Activated CD8-positive, alpha-beta memory T cell treated with anti-CD3 and anti-CD28 coated beads, Interleukin-2, amount 50 U/mL, for 4 hours (primary cell): ENCODE measurements around the gene SPINK9.
"Not testable (repeated sequence)": the region's sequence is repeated elsewhere in the genome, so short reads cannot be mapped to it uniquely, and the experiment has no call there.

ENCODE experiments used
- DNase-seq: peaks from one replicate; pipeline ENCODE4 v3.0.0-alpha.2; 2020

The SPINK9 gene

DNA sequence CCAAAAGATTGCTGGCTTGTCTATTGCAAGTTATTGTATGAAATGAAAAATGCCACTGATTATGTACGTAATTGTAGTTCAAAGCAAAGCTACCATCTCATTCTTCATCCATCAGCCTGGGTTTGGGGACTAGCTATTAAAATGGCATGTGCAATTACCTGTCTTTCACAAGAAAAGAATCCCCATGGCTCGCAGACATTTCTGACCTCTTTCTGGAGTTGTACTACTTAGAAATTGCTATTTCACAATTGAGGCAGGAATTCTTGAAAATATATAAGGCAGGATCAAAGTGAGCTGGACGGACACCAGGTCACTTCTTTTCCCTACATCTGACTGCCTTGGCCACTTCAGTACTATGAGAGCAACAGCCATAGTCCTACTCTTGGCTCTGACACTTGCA, at the start of gene SPINK9:
Gene SPINK9 (plus strand): TSS at position 301 of the 400 bp plus-strand sequence. CDS start 55 bp downstream, at position 356.
- DNase-seq, result no peak

DNA sequence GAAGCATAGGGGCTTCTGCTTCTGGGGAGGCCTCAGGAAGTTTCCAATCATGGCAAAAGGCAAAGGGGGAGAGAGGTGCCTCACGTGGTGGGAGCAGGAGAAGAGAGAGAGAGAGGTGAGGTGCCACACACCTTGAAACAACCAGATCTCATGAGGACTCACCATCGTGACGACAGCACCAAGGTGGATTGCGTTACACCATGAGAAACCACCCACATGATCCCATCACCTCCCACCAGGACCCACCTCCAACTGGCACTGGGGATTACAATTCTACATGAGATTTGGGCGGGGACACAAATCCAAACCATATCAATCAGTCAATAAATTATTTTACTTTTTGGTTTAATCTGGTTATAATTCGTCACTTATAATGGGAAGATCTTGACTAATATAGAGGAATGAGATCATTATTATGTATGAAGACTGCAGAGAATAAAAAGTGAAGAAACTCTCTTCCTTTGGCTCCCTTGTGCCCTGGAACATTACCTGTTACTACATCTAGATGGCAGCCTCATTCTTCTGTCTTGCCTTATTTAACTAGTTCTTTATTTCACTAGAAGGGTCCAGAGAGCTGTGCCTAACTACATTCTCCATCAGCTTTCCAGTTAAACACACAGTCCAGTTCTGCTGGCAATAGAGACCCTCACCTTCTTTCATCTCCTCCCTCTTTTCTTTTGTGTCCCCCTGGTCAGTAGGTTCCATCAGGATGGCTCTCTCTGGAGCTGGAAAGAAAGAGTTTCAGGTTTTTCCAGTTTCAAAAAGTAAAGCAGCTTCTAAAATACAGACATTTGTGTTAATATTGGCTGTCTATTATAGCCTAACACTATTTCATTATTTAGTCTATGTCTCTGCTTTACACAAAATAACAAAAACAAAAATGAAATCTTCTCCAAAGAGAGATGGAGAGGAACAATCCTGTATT, 44.8 kb upstream of the SPINK9 start:
- no peak for DNase-seq

DNA sequence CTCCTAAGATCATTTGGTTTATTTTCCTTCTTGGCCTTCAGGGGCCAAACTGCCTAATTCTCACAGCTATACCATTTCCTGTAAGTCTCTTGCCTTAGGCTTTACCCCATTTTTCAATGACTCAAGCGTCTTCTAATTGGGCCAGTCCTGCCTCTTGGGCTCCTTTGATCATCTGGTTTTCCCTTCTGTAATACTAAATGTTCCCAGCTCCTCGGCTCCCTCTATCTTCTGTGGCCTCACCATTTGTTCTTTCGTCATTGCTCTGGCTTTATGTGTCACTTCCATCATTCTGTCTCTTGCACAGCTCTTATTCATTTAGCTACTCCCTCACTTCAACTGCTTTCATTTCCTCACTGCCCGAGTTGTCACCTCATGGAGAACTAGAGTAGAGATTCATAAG, 37.6 kb upstream of the SPINK9 start:
- no peak for DNase-seq

GRCh38 chr5:148306446-148306845, 28.9 kb upstream of the SPINK9 start:
- no peak for DNase-seq

DNA sequence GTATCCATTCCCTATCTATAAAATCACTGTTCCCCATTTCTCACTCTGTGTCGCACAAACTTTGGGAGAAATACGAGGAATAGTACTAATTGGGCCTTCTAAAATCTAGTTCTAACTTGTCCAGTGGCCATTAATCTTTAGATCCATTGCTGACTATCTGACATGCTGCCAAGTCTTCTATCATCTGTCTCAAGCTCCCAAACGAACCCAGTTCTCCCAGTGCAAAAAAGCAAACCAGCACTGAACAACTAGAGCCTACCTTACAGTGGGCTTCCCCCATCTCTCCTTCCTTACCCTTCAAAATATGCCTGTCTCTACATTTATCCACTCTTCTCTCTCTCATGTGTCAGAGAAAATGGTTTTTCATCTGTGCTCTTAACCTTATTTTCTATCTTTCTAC, 26.3 kb upstream of the SPINK9 start:
- DNase-seq, result no peak

DNA sequence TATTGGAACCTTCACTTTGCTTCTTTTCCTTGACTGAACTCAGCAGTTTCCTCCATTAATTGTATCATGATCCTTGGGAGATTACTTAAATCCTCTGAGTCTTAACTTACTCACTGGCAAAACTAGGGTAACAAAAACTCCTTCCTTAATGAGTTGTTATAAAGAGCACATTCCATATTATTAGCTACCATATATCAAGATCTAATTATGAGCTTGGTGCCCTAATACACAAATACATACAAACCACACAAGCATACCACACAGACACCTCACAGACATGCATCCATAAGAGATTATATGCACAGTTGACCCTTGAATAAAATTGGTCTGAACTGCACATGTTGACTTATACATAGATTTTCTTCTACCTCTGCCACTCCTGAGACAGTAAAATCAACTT, 25.6 kb upstream of the SPINK9 start:
- DNase-seq, result no peak

DNA sequence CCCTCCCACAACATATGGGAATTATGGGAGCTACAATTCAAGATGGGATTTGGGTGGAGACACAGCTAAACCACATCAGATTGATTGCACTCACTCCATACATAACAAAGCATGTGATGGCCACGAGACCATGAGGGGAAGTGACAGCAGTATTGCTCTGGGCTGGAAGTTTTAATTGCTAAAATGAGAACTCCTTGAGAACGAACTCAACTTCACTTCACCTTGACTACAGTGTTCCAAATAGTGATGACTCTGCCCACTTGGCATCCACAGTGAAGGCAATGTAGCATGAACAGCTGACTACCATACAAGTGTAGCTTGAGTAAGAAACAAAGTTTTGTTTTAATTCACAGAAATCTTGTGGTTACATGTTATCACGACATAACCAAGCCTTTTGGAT, 23.9 kb upstream of the SPINK9 start:
- DNase-seq, result no peak

DNA sequence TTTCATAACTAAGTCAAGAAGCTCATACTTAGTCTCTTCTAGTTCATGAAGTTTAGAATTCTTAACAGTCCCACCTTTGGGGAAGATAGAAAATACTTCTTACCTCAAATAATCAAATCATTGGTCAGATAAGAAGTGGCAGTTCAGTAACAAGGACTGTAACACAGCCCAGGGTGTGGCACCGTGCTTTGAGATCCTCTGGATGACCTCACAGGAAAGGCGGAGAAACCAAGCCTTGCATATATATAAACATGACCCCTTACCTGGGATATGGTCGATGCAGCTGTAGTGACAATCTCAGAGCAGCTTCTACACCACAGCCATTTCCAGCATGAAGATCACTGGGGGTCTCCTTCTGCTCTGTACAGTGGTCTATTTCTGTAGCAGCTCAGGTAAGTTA, 23.2 kb upstream of the SPINK9 start, which contains the start of gene SPINK7:
Gene SPINK7 (plus strand): TSS at position 271 of the 400 bp plus-strand sequence. CDS start 61 bp downstream, at position 332.
- no peak for DNase-seq

DNA sequence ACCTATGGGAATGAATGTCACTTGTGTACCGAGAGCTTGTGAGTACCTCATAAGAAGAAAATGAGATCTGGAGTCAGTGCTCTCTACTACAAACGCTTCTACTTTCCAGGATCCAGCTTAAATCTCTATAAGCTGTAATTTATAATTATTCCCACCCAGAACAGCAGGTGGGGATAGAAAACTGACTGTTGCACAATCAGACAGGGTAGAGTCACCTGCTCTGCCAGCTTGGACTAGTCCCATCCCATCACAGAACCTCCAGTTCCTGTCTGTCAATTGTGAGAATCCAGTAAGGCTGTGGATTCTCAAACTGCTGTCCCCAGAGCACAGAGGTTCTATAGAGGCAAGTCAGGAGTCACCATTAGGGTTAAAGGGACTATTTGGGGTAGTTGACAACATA, 21.2 kb upstream of the SPINK9 start:
- DNase-seq, result no peak

DNA sequence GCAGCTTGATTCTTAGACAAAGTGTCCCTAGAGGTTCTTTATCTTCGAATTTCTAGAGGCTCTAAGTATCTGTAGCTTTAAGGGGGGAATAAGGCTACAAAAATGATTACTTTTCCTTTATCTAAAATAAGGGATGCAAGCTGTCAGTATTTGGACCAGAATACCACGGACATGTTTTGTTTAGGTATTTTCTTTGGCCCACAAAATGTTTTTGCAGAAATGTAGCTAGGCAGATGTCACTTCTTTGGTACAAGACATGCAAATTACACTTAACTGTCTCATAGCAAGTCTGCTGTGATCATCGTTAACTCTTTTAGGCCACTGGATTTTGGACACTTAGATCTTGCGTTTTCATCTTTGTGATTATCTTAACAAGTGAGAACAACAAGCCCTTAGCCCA, 20.6 kb upstream of the SPINK9 start:
- no peak for DNase-seq

- not testable (repeated sequence) for DNase-seq
Observed at GRCh38 chr5:148320011-148320963, 15.1 kb upstream of the SPINK9 start.

GRCh38 chr5:148333262-148333849, 2.0 kb upstream of the SPINK9 start:
- no peak for DNase-seq

- no peak for DNase-seq
Observed at GRCh38 chr5:148336704-148337435, 1.5 kb downstream of the SPINK9 start.

DNA sequence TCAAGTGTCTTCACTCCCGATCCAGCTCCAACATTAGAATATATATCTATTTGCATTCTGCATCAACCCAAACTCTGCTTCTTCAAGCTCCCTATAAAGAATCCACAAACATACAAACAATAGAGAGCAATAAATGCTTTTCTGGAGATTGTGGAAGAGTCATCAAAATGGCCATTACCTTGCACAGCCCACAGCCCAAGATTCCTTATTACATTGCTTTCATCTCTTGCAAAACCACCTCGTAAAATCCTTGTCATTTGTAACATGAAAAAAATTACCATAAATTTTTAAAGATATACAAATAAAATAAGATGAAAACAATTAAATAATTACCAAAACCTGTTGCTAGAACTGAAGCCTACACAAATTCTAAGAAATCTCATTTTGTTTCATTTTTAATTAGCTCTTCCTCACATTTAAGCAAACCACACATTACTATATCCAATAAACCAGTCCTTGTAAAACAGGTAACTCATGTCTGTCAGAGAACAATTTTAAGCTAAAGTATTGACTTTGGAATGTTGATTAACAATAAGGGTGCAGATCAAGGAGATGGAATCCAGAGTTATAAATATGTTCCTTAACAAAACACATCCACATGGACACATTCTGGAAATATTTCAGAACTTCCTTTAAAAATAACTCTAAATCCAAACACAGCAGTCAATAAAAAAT, 7.1 kb downstream of the SPINK9 start:
- no peak for DNase-seq

- DNase-seq, result no peak
Observed at GRCh38 chr5:148343046-148343407, 7.7 kb downstream of the SPINK9 start.

- no peak for DNase-seq
Observed at GRCh38 chr5:148343603-148344487, 8.5 kb downstream of the SPINK9 start.

DNA sequence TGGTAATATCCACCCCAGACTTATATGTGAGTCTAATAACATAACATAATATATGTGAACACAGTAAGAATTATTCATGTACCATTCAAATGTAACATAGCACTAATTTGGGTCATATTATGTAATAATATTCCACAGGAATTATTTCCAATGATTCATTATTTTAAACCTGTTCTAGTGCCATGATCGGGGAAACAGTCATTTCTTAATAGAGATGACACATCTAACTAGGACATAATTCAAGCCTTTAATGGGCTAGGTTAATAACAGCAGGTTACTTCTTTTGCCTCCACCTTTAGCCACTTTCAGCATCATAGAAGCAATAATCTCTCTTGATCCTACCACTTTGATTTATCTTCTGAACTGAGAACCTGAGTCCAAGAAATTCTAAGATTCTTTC, 12.3 kb downstream of the SPINK9 start:
- no peak for DNase-seq

DNA sequence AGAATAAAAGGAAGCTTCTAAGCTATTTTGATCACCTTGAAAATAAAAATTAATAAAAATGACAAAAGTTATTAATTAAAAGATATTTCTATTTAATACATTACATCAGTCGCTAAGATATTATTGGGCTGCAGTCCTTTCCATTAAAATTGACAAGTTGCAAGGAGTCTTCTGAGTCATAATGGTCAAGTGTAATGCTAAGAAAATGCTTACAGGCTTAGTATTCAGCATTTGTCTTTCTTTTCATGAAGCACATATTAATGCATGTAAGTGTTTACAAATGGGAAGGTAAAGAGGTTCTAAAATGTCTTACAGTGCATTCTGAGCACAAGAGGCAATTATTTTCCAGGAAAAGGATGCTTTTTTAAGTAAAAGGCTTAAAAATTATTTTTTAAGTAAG, 17.3 kb downstream of the SPINK9 start:
- DNase-seq, result no peak

DNA sequence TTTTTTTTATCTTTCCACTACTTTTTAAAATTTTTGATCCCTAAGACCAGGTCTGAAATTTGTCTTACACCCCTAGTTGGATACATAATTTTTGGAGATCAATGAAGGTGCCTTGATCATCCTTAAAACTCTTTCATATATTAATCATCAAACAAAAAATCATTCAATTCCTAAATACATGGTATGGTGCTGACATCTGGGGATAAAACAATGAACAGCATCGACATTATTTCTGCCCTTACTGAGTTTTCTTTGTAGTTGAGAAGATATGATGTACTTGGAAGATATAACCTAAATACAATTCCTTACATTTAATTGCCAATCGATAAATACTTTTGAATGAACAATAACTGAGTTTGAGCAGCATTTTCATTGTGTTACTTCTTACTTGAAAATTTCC, 18.3 kb downstream of the SPINK9 start:
- no peak for DNase-seq

DNA sequence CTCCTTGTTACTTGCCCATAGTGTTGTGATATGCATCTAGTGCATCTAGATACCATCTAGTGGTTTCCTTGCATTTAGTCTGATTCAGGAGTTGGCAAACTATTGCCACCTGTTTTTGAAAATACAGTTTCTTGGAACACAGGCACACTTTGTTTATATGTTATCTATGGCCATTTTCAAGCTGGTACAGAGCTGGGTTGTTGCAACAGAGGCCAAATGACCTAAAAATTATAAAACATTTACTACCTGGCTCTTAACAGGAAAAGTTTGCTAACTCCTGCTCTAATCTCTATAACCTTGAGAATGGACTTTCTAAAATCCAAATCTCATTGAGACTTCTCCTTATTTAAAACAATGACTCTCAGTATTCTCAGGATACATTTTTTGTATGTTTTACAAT, 29.0 kb downstream of the SPINK9 start:
- DNase-seq, result no peak

- no peak for DNase-seq
Observed at GRCh38 chr5:148368299-148368698, 32.9 kb downstream of the SPINK9 start.
